ENCODE data around the gene PLA2G4E. TPM values are rescaled to one million over a fixed set of nuclear protein-coding genes. Genes with fewer than 3 reads are reported as not detected.
A peak's percentile ranks its signal among the peaks of the same experiment; 100 is the strongest.

PLA2G4E gene
- polyA plus RNA-seq, 1 donor (not counting 4 experiments of a cell fraction or from before 2014, with no cell fraction given), result 3.5 TPM

- H3K9me3 ChIP-seq (ENCODE audit: control insufficient read depth, low read depth, low read length), result no peaks in the 10 kb centered on the region
- H3K4me2 ChIP-seq (ENCODE audit: control insufficient read depth, extremely low read depth, insufficient read depth, low read depth, low read length), result no peak overlapping the region
- DNase-seq (ENCODE audit: low read depth, low spot score) (no peak), FAIRE-seq (no peak)
- no peaks in the 10 kb centered on the region for H4K20me1 ChIP-seq (ENCODE audit: control insufficient read depth, extremely low read depth, insufficient read depth, low read length)
- no peak overlapping the region for H3K27ac ChIP-seq (ENCODE audit: control insufficient read depth, insufficient read depth, low read length)
- TF ChIP-seq CTCF (optimal IDR thresholded peaks at IDR 0.05 in 1 of 3, IDR thresholded peaks at IDR 0.05 in 1 of 3, conservative IDR thresholded peaks at IDR 0.05 in 1 of 3; ENCODE audit: extremely low read depth in 1 of 3, insufficient read depth in 2 of 3, low read length in 3 of 3), result no peak
- TF ChIP-seq EZH2 (IDR thresholded peaks at IDR 0.05; ENCODE audit: low read length), result no peak
- H2AFZ ChIP-seq (ENCODE audit: control insufficient read depth, low read length), result no peak overlapping the region
- no peaks in the 10 kb centered on the region for H3K9me1 ChIP-seq (ENCODE audit: control insufficient read depth, extremely low read depth, insufficient read depth, low read length)
- no peaks in the 10 kb centered on the region for H3K4me1 ChIP-seq (ENCODE audit: control insufficient read depth, extremely low read depth, insufficient read depth, low read length)
- no peaks in the 10 kb centered on the region for H3K36me3 ChIP-seq (ENCODE audit: control insufficient read depth in 2 of 2, extremely low read depth in 1 of 2, insufficient read depth in 2 of 2, low read length in 2 of 2)
- no peak overlapping the region for H3K4me3 ChIP-seq (ENCODE audit: control insufficient read depth in 2 of 3, extremely low read depth in 1 of 3, insufficient read depth in 2 of 3, low read depth in 1 of 3, low read length in 3 of 3)
- H3K9ac ChIP-seq (ENCODE audit: control insufficient read depth, extremely low read depth, insufficient read depth, low read length), result no peak overlapping the region
- H3K79me2 ChIP-seq (ENCODE audit: control insufficient read depth, insufficient read depth, low read length), result no peaks in the 10 kb centered on the region
- dilution Hi-C loops (cut with MboI; ENCODE audit: extremely low pct_ligation_motif_present, low sequenced_read_pairs), result no loop called here
- no peaks in the 10 kb centered on the region for H3K27me3 ChIP-seq (ENCODE audit: control insufficient read depth, extremely low read depth, insufficient read depth, low read length)
These were observed 48.8 kb upstream of the PLA2G4E start for GRCh38 chr15:42069496-42070278.

DNA sequence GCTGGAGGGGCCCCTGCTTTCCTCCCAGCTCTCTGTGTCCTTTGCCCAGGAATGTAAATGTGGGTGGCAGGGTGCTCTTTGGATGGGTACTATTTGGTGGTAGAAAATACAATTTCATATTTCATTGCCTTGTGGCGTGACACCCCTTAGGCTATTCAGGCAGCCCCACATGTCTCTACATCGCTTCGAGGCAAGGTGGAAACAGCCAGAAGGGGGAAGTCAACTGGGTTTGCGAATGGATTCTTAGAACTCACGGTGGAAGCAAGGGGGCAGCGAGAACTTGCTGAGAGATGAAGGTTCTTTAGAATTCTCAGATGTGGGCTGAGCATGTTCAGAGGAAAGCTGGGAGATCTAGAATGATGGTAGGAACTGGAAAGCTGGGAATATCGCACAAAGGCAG is 48.2 kb upstream of the PLA2G4E start:
- Histone ChIP-seq H3K9me1 (ENCODE audit: control insufficient read depth, extremely low read depth, insufficient read depth, low read length) (no peaks in the 10 kb centered on the region), H3K4me3 (ENCODE audit: control insufficient read depth in 2 of 3, extremely low read depth in 1 of 3, insufficient read depth in 2 of 3, low read depth in 1 of 3, low read length in 3 of 3) (no peak overlapping the region), H3K4me1 (ENCODE audit: control insufficient read depth, extremely low read depth, insufficient read depth, low read length) (no peaks in the 10 kb centered on the region), H3K79me2 (ENCODE audit: control insufficient read depth, insufficient read depth, low read length) (no peaks in the 10 kb centered on the region), H4K20me1 (ENCODE audit: control insufficient read depth, extremely low read depth, insufficient read depth, low read length) (no peaks in the 10 kb centered on the region), H3K9me3 (ENCODE audit: control insufficient read depth, low read depth, low read length) (no peaks in the 10 kb centered on the region), H3K4me2 (ENCODE audit: control insufficient read depth, extremely low read depth, insufficient read depth, low read depth, low read length) (no peak overlapping the region), H3K27me3 (ENCODE audit: control insufficient read depth, extremely low read depth, insufficient read depth, low read length) (no peaks in the 10 kb centered on the region), H3K9ac (ENCODE audit: control insufficient read depth, extremely low read depth, insufficient read depth, low read length) (no peak overlapping the region), H3K27ac (ENCODE audit: control insufficient read depth, insufficient read depth, low read length) (no peak overlapping the region), H2AFZ (ENCODE audit: control insufficient read depth, low read length) (no peak overlapping the region), H3K36me3 (ENCODE audit: control insufficient read depth in 2 of 2, extremely low read depth in 1 of 2, insufficient read depth in 2 of 2, low read length in 2 of 2) (no peaks in the 10 kb centered on the region)
- no peak for TF ChIP-seq EZH2 (IDR thresholded peaks at IDR 0.05; ENCODE audit: low read length)
- TF ChIP-seq CTCF (optimal IDR thresholded peaks at IDR 0.05 in 1 of 3, IDR thresholded peaks at IDR 0.05 in 1 of 3, conservative IDR thresholded peaks at IDR 0.05 in 1 of 3; ENCODE audit: extremely low read depth in 1 of 3, insufficient read depth in 2 of 3, low read length in 3 of 3), result peak in 1 of 3 experiments; percentile 7
- FAIRE-seq (no peak), DNase-seq (ENCODE audit: low read depth, low spot score) (no peak)
- dilution Hi-C loops (cut with MboI; ENCODE audit: extremely low pct_ligation_motif_present, low sequenced_read_pairs), result no loop called here

All from keratinocyte (primary cell).